ENCODE results near the gene ONECUT1. TPM values are rescaled to one million over a fixed set of nuclear protein-coding genes. Genes with fewer than 3 reads are reported as not detected.

Gene ONECUT1
- total and polyA plus RNA-seq, 2 of the 8 experiments (the other 6 are each of a cell fraction or from before 2014, with no cell fraction given) = 0.65 to 6.4 TPM

- Histone ChIP-seq H3K4ac (replicated peaks; ENCODE audit: insufficient read length, low read depth, low read length) (no peak overlapping the region), H3K4me1 (replicated peaks in 1 of 4; ENCODE audit: control insufficient read depth in 3 of 4, insufficient read depth in 4 of 4, low read length in 3 of 4) (peaks cover 0 to 6% (median 1%) of the 10 kb centered on the region in 4 experiments; a peak in 4 of 7 replicates), H4K20me1 (replicated peaks in 1 of 2; ENCODE audit: control insufficient read depth in 1 of 2, insufficient read depth in 2 of 2, low read length in 2 of 2) (no peaks in the 10 kb centered on the region), H3K18ac (ENCODE audit: extremely low read depth, low read length) (no peak overlapping the region), H3K9ac (replicated peaks in 1 of 4; ENCODE audit: extremely low read depth in 1 of 4, low read depth in 3 of 4, low read length in 3 of 4) (no peak overlapping the region), H3K56ac (replicated peaks; ENCODE audit: insufficient read length, low read depth, low read length) (no peak overlapping the region), H3K14ac (ENCODE audit: insufficient read length) (no peak overlapping the region), H3K4me3 (ENCODE audit: extremely low read depth in 1 of 4, insufficient read depth in 2 of 4, low read depth in 3 of 4, low read length in 4 of 4) (no peak overlapping the region), H4K91ac (replicated peaks; ENCODE audit: insufficient read length, low read length) (no peak overlapping the region), H3K23ac (ENCODE audit: insufficient read length) (no peak overlapping the region), H2AK5ac (ENCODE audit: low read depth, low read length) (no peak overlapping the region), H2AFZ (ENCODE audit: low read length) (no peak overlapping the region), H3K79me1 (ENCODE audit: low read depth, low read length) (no peaks in the 10 kb centered on the region), H2BK5ac (ENCODE audit: low read depth, low read length) (no peak overlapping the region), H2BK20ac (ENCODE audit: low read length) (0 out of 2 replicates have a peak overlapping the region, but pooled peaks have one; percentile 69), H3K9me3 (ENCODE audit: insufficient read depth in 2 of 2, low read depth in 1 of 2, low read length in 1 of 2) (no peaks in the 10 kb centered on the region), H3K4me2 (ENCODE audit: insufficient read depth in 1 of 2, low read depth in 2 of 2, low read length in 2 of 2) (no peak overlapping the region), H3K23me2 (ENCODE audit: low read depth, low read length) (no peaks in the 10 kb centered on the region), H4K5ac (ENCODE audit: insufficient read length, low read depth, low read length) (no peak overlapping the region), H4K8ac (ENCODE audit: extremely low read depth, insufficient read depth, low read length) (no peak overlapping the region), H2BK120ac (replicated peaks; ENCODE audit: low read depth, low read length) (no peak overlapping the region), H3K36me3 (ENCODE audit: control insufficient read depth in 2 of 4, insufficient read depth in 4 of 4, low read length in 3 of 4) (no peaks in the 10 kb centered on the region), H3K79me2 (ENCODE audit: control insufficient read depth in 1 of 2, insufficient read depth in 2 of 2, low read length in 2 of 2) (no peaks in the 10 kb centered on the region), H2BK12ac (ENCODE audit: low read depth, low read length) (no peak overlapping the region), H3K27ac (ENCODE audit: low read depth, low read length) (no peak overlapping the region), H2BK15ac (ENCODE audit: low read length) (no peak overlapping the region), H3K27me3 (replicated peaks in 1 of 4; ENCODE audit: control insufficient read depth in 3 of 4, extremely low read depth in 1 of 4, insufficient read depth in 3 of 4, low read length in 3 of 4) (no peaks in the 10 kb centered on the region)
- FAIRE-seq (no peak), DNase-seq (ENCODE audit: low read depth in 1 of 2, low spot score in 2 of 2) (no peak)
- no peak for TF ChIP-seq CTBP2 (IDR thresholded peaks at IDR 0.05; ENCODE audit: borderline replicate concordance, insufficient read depth, insufficient read length, low read length)
- no peak for TF ChIP-seq MAX (IDR thresholded peaks at IDR 0.05)
- no peak for TF ChIP-seq RNF2 (IDR thresholded peaks at IDR 0.05; ENCODE audit: borderline replicate concordance, low read depth, low read length, missing control alignments, poor library complexity, severe bottlenecking)
- TF ChIP-seq NANOG (IDR thresholded peaks at IDR 0.05; ENCODE audit: insufficient read depth, low read depth, low read length, poor library complexity, severe bottlenecking) = no peak
- TF ChIP-seq NRF1 (IDR thresholded peaks at IDR 0.05; ENCODE audit: low read depth, low read length) = no peak
- no peak for TF ChIP-seq EP300 (IDR thresholded peaks at IDR 0.05; ENCODE audit: borderline replicate concordance in 1 of 2, low read depth in 2 of 2, low read length in 2 of 2)
- 84% methylated on average over 2 of the region's 2 CpGs; no CpG with 5 or more reads in 1 of the 2 experiments for WGBS, 2 experiments (ENCODE audit: extremely low coverage in 1 of 2, insufficient coverage in 1 of 2, insufficient read length in 1 of 2, insufficient replicate concordance in 2 of 2, low coverage in 1 of 2, low lambda C conversion rate in 2 of 2, missing lambda C conversion rate in 1 of 2)
- POLR2A ChIA-PET (ENCODE audit: partially characterized antibody) = interaction anchor here (0.6 kb wide), 1 partner anchor 14 kb away, joined by 3 read pairs; no protein-coding TSS in a partner anchor
- CTCF ChIA-PET (ENCODE audit: partially characterized antibody) = interaction anchor here (0.6 to 1.5 kb wide), 6 partner anchors 13 to 524 kb away, joined by 3 to 4 read pairs (median 3); no protein-coding TSS in a partner anchor
These were observed 58.2 kb downstream of the ONECUT1 start for GRCh38 chr15:52731732-52732470.
